GM19025 (cell line): Measurements from ENCODE around the gene C17orf78.
"Not testable (repeated sequence)": the region's sequence is repeated elsewhere in the genome, so short reads cannot be mapped to it uniquely, and the experiment has no call there.

ENCODE experiments used
- ATAC-seq: cut with Tn5 transposase; IDR thresholded peaks from one replicate; pipeline ENCODE4 v1.9.1; 2021; ENCODE audit warnings: mild to moderate bottlenecking, low read depth, moderate library complexity; ENCODE audit not compliant: unreplicated experiment

The C17orf78 gene

GRCh38 chr17:37430051-37430627 lies 54.4 kb downstream of the C17orf78 start:
- ATAC-seq = no peak

GRCh38 chr17:37432671-37433070 lies 56.9 kb downstream of the C17orf78 start:
- ATAC-seq = no peak

GRCh38 chr17:37438141-37438540 lies 62.4 kb downstream of the C17orf78 start:
- ATAC-seq = no peak

- ATAC-seq = no peak
Observed at GRCh38 chr17:37440424-37440823, 64.6 kb downstream of the C17orf78 start.

GRCh38 chr17:37441369-37442014 lies 65.7 kb downstream of the C17orf78 start:
- not testable (repeated sequence) for ATAC-seq
